AML-193 (cell line): ENCODE data around the gene CFAP97.
"Not testable (repeated sequence)": the region's sequence is repeated elsewhere in the genome, so short reads cannot be mapped to it uniquely, and the experiment has no call there.

Experiments used
- DNase-seq, 2 experiments: peaks; one replicate each; lab custom pipeline; 2025; lab: John Stamatoyannopoulos, UW

Gene CFAP97

GRCh38 chr4:185141777-185142176 lies 62.0 kb downstream of the CFAP97 start:
- DNase-seq: no peak

DNA sequence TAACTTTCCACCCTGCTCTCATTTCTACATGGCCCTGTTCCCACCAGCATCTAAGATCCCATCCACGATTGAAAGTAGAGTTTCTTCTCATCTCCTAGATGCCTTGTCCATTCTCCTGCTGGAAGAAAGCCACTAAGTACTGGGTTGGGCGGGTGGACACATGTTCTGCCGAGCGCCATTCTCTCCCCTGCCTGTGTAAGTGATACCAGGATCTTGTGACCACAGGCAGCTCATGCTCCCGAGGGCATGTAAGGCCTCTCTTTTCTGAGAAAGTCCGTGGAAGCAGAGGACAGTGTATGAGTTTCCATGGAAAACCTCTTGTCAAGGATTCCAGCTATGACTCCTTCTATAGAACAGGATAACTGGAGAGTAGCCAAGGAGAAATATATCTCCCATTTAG lies 64.1 kb downstream of the CFAP97 start:
- no peak for DNase-seq

GRCh38 chr4:185138161-185138560 lies 65.6 kb downstream of the CFAP97 start:
- no peak for DNase-seq

DNA sequence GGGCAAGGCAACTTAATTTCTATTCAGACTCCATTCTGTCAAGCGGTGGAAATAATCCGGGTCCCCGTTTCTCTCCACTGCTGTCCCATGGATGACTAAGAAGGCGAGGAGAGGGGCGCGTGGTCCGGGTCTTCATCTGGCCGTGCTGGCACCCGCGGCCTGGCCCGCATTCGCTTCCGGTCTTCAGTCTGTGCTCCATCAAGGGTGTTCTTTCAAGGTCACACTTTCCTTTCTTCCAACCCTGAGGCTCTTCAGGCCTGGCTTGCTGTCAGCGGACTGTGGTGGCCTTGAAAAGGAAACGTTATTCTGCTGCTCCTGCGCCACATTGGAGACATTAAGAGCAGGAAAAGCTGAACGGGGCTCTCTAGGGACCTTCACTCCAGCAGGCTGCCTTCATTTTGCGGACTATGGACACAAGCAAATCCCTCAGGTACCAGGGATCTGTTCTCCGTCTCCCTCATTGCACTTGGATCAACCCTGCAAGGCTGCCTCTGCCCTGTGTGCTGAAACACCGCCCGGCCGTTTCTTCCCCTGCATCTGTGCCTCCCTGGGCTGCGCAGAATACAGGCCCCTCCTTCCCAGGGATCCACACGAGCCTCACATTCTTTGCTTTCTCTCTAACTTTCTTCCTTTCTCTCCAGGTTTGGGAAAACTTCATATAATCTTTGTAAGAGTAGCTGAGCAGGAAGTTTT lies 66.4 kb downstream of the CFAP97 start:
- no peak for DNase-seq

DNA sequence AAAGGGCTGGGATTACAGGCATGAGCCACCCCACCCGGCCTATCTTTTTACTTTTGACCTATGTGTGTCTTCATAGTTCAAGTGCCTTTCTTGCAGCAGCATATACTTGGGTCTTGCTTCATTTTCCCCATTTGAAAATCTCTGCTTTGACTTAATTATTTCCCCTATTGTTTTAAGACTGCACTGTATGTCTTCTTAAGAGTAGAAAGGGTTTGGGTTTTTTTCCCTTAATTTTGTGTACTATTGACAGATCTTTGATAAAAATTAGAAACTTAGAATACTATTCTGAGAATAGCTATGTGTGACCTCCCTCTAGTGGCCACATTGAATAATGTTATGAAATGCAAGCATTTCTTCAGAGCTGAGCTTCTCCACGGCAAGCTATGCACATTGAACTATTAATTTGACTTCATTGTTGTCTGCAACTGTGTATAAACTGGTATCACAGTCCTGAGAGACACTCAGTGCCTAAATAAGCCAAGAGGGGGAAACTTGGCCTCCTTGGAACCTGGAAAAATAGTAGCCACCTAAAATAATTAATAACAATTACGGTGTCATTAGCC lies 69.4 kb downstream of the CFAP97 start:
- DNase-seq: peak; percentile 36 to 48

- DNase-seq: no peak
These were observed 75.3 kb downstream of the CFAP97 start for GRCh38 chr4:185128272-185129119.

DNA sequence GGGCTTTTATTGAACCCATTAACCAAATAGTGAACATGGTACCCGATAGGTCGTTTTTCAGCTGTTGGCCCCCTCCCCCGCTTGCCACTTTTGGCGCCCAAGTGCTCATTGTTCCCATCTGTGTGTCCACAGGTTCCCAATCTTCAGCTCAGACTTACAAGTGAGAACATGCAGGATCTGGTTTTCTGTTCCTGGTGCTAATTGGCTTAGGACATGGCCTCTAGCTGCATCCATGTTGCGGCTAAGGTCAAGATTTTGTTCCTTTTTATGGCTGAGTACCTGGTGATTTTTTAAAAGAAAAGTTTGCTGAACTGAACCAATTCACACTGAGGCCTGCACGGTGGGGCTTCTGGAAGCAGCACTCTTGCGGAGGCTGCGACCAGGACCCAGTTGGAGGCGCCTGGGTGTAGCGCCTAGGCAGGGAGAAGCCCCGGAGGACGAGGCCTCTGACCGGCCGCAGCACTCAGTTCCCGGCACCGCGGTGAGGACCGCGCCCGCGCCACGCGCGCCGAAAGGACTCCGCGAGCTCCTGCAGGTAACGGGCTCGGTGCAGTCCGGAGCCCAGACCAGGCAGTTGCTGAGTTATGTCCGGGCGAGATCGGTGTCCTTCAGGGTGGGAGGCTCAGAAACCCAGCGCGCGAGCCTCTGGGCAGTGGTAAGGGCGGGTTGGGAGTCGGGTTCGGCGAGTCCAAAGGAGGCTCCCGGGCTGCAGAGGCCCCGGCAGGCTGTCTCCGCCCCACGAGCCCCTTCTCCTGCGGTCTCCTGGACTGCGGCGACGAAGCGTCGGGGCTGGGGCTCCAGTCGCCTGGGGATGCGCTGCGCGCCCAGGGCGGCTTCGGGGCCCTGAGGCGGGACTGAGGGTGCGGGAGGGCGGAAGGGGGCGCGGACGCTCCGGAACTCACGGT lies 76.5 kb downstream of the CFAP97 start:
- DNase-seq: no peak

GRCh38 chr4:185124006-185124405 lies 79.8 kb downstream of the CFAP97 start:
- no peak for DNase-seq

DNA sequence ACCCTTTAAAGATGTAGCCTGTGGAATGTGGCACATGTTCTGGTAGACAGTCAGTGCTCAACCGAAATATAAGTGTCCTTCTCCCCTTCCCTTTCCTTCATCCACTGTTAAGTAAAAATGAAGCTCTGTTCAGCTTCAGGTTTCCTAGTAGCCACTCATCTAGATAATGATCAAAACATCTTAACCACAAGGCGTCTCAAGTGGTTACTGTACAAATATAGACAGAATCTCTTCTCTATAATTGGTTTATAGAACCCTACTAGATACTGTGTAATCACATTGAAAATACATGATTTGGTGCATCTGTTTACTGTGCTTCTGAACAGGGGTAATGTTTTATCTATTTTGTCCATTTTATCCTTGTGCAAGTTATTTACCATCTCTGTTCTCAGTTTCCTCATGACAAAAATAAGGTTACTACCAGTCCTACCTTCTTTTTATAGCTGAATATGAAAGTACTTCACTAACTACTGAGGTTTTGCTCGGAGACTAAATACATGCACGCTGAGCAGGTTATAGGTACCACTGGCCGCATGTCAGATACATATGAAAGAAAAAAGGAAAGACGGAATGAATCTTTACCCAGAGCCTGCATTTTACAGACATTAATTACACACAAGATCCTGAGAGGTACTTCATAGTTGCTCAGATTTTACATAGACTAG lies 81.0 kb downstream of the CFAP97 start:
- no peak for DNase-seq

DNA sequence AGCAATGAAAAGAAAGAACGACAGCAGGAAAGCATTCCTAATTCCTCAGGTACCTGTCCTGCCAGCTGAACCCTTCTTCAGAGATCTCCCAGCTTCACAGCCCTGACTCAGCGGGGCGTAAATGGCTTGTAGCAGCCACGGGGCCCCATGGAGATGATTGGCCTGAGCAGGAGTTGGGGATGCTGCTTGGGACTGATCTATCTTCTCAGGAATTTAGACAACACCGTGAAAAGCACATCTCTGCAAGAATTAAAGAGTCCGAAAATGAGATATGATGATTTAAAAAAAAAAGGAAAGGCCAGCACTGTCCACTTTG lies 83.2 kb downstream of the CFAP97 start:
- no peak for DNase-seq

DNA sequence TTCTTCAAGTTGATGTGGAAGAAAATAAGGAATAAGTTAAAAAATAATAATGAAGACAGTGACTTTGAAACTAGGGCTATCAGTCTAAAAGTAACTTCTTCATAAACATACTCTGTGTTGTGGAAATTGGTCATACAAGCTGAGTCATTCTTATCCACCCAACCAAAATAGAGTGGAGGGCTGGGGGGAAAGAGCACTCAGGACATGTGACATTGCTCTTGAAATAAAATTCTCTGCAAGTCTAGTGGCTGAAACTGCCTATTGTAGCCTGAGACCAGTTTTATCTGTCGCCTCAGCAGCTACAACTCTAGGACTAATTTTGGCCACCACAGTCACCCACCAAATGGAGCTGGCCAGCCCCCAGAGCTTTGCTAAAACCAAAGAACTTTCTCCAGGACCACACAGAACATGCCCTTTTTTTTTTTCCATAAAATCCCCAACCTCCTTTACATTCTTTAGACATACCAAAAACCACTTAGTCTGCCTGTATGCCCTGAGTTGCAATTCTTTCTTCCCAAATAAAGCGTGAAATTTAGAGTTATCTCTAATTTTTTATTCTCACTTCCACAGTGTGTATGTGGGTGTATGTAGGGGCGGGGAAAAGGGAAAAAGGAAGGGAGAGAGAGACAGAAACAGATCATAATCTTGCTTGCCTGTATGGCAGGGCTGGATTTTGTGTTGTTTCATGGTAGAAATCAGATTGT lies 83.7 kb downstream of the CFAP97 start:
- DNase-seq: no peak

- not testable (repeated sequence) for DNase-seq
These were observed 84.3 kb downstream of the CFAP97 start for GRCh38 chr4:185119467-185119866.

DNA sequence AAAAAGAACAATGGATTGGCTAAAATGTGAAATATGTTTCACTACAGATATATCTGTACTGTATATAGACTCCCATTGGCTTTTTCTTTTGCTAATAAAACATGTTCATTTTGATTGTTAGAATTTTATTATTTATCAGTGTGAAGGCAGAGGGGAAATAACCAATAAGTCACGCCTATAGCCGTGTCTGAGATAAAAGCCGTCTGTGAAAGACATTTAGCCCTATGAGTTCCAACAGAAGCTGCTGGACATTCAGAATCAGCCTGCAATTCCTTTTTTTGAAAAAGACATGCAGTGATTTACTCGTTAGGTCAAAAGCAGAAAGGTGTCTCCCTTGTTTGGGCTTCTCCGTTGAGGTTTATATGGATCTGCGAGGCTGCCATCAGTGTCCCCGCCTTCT lies 84.9 kb downstream of the CFAP97 start:
- DNase-seq: no peak

GRCh38 chr4:185117300-185117934 lies 86.4 kb downstream of the CFAP97 start:
- DNase-seq: no peak

DNA sequence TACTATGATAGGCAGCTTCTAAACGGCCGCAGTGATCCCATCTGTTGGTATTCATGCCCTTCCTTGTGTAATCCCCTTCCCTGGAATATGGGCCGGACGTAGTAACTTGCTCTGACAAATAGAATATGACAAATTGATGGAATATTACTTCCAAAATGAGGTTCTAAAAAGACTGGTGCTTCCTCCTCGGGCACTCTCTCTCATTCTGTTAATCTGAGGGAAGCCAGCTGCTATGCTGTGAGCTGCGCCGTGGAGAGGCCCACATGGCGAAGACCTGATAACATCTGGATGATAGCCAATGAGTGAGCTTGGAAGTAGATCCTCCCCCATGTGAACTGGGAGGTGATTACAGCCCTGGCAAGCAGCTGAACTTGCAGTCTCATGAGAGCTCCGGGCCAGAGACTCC lies 88.0 kb downstream of the CFAP97 start:
- no peak for DNase-seq

- DNase-seq: no peak
These were observed 90.5 kb downstream of the CFAP97 start for GRCh38 chr4:185113340-185113739.

- no peak for DNase-seq
These were observed 91.7 kb downstream of the CFAP97 start for GRCh38 chr4:185112104-185112503.

DNA sequence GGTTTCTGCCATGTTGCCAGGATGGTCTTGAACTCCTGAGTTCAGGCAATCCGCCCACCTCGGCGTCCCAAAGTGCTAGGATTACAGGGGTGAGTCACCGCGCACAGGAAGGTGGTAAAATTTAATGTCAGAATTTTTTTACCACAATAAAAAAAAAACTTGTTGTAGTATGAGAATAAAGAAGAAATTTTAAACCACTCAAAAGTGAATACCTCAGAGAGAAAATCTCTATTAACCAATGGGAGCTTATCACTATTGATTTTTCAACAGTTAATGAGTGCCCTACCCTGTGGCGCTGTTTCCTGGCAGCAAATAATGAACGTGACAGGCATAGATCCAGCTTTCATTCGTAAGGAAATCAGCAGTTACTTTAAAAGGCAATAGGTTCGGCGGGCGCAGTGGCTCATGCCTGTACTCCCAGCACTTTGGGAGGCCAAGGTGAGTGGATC lies 93.4 kb downstream of the CFAP97 start:
- DNase-seq: no peak

DNA sequence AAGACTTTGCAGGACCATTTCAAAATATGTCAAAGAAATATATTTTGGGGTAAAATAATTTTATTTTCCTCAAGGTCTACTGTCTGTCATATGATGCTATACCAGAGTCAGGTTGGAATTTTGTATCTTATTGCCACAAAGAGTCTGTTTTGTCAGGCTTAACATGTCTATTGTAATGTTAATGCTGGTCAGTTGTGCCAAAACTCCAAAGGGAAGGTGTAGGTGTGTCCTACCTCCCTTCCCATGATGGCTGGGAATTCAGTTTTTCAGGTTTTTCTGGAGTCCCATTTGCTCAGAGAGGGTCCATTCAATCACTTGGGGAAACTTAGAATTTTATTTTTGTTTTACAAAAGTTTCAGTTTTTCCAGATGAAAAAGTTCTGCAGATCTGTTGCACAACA lies 94.1 kb downstream of the CFAP97 start:
- no peak for DNase-seq
